Gastrocnemius medialis (tissue), 4 donors: ENCODE results near the gene ATP9B. TPM values are rescaled to one million over a fixed set of nuclear protein-coding genes. Genes with fewer than 3 reads are reported as not detected.
A peak's percentile ranks its signal among the peaks of the same experiment; 100 is the strongest.

Experiments
- ATAC-seq, 2 donors: fragments of 150-250 bp; one replicate each; pipeline ENCODE4 v1.9.1; 2016
- DNase-seq, 2 donors: peaks; one replicate each; pipeline ENCODE4 v3.0.0-alpha.2; 2019
- H3K27ac ChIP-seq, 4 donors: fragments of 200-600 bp; sonication (generic); 1 replicate in 1 of 4; 2 replicates in 3 of 4; pipeline ENCODE4 v1.5.1; 2016 to 2018; ENCODE audit warnings: mild to moderate bottlenecking in 2 of 4, moderate library complexity in 1 of 4
- H3K27me3 ChIP-seq, 3 donors: fragments of 200-600 bp; sonication (generic) in 2 of 3; 1 replicate in 1 of 3; 2 replicates in 2 of 3; pipeline versions ENCODE4 v1.5.1 to v1.6.0; 2016 to 2019; ENCODE audit warnings: mild to moderate bottlenecking in 1 of 3, moderate library complexity in 1 of 3
- H3K36me3 ChIP-seq, 2 donors: fragments of 200-600 bp; sonication (generic) in 1 of 2; one replicate each; pipeline ENCODE4 v1.5.1; 2017 to 2018
- H3K4me1 ChIP-seq, 2 donors: fragments of 200-600 bp; sonication (generic) in 1 of 2; one replicate each; pipeline ENCODE4 v1.5.1; 2016 to 2017; ENCODE audit warnings: mild to moderate bottlenecking in 2 of 2
- H3K4me3 ChIP-seq, 4 donors: fragments of 200-600 bp; sonication (generic) in 3 of 4; 1 replicate in 1 of 4; 2 replicates in 3 of 4; pipeline ENCODE4 v1.5.1; 2016 to 2019; ENCODE audit warnings: mild to moderate bottlenecking in 2 of 4
- H3K9me3 ChIP-seq, 3 donors: fragments of 200-600 bp; sonication (generic) in 2 of 3; 1 replicate in 1 of 3; 2 replicates in 2 of 3; pipeline ENCODE4 v1.5.1; 2016 to 2019
- POLR2A ChIP-seq, 2 donors: fragments of 450-650 bp; IDR thresholded peaks; one replicate each; pipeline ENCODE4 v1.6.1; 2017; ENCODE audit warnings: antibody characterized with exemption in 2 of 2, mild to moderate bottlenecking in 2 of 2, moderate library complexity in 2 of 2
- in situ Hi-C, 4 donors: fragments of 200-750 bp; cut with MboI; loops; one replicate each; pipeline versions ENCODE4 v1.15.0 to v1.8.0; 2017; ENCODE audit warnings: low sequenced_read_pairs in 4 of 4
- intact Hi-C: fragments of 100-400 bp; cut with DNase I; formaldehyde crosslinking; loops from one replicate; pipeline ENCODE4 v1.15.1; 2023; ENCODE audit warnings: low total_unique reads
- total RNA-seq, 4 donors: library from RNA; depleted of rRNA; stranded (reverse); fragments of >200 nt; gene quantifications; one replicate each; pipeline versions ENCODE4 v1.1.0 to v1.2.3, GENCODE V29; 2016
- TF ChIP-seq, protein P1 (sequence below), 5 experiments: fragments of 450-650 bp in 3 of 5; fragments of 200-600 bp in 2 of 5; sonication (generic) in 2 of 5; IDR thresholded peaks in 4 of 5; conservative IDR thresholded peaks in 1 of 5; 1 replicate in 4 of 5; 2 replicates in 1 of 5; pipeline ENCODE4 v1.5.1; 2016 to 2019; ENCODE audit warnings: antibody characterized with exemption in 5 of 5, mild to moderate bottlenecking in 3 of 5, moderate library complexity in 3 of 5

Gene ATP9B
- total RNA-seq, 4 donors from 2014 or later, result 9.9 to 33.6 (median 18.6) TPM

DNA sequence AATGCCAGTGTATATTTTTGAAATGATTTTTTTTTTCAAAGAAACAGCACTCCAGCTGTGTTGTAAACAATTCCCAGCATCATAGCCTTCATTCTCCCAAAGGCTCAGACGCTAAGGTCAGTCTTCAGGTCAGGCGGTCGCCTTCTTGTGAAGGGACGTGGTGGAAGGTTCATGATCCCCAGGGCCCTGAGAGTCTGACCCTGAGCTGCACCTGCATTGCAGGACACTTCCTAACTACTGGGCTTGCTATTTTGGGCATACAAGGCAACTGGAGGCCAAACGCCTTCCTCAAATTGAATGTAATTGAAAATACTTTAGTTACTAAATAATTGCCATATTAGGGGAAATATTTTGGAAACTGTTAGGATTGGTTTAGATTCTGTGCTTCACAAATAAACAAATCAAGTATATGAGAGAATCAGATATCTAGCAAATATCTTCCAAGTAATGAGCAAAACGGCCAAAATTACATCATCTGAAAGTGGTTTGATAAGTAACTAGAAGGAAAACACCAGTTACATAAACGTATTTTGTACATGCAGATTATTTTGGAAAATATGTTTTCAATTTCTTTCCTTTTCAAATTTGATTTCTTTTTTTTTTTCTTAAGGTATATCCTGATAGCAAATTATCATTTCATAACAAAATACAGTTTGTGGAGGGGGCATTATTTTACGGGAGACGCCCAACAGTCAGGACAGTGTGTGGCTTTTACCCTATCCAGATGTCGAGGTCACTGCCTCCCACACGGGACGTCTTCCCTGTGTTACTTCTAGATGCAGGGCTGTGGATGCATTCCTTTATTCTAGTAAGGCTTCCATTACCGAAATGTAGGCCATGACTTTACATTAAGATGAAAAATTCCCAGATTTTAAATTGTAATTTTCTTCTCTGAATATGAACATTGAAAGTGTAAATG, 136.0 kb downstream of the ATP9B start:
- Histone ChIP-seq H3K4me1 (no peaks in the 10 kb centered on the region), H3K36me3 (peaks cover 0 to 15% of the 10 kb centered on the region in 2 donors), H3K27ac (no peak overlapping the region), H3K4me3 (no peak overlapping the region), H3K9me3 (no peaks in the 10 kb centered on the region), H3K27me3 (no peaks in the 10 kb centered on the region)
- intact Hi-C loops, result no loop called here
- TF ChIP-seq, protein P1, sequence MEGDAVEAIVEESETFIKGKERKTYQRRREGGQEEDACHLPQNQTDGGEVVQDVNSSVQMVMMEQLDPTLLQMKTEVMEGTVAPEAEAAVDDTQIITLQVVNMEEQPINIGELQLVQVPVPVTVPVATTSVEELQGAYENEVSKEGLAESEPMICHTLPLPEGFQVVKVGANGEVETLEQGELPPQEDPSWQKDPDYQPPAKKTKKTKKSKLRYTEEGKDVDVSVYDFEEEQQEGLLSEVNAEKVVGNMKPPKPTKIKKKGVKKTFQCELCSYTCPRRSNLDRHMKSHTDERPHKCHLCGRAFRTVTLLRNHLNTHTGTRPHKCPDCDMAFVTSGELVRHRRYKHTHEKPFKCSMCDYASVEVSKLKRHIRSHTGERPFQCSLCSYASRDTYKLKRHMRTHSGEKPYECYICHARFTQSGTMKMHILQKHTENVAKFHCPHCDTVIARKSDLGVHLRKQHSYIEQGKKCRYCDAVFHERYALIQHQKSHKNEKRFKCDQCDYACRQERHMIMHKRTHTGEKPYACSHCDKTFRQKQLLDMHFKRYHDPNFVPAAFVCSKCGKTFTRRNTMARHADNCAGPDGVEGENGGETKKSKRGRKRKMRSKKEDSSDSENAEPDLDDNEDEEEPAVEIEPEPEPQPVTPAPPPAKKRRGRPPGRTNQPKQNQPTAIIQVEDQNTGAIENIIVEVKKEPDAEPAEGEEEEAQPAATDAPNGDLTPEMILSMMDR (IDR thresholded peaks at IDR 0.05 in 4 of 5, conservative IDR thresholded peaks at IDR 0.05 in 1 of 5), result no peak
- TF ChIP-seq POLR2A (IDR thresholded peaks at IDR 0.05), result no peak
- in situ Hi-C loops, result no loop called here
- ATAC-seq (no peak), DNase-seq (no peak)

DNA sequence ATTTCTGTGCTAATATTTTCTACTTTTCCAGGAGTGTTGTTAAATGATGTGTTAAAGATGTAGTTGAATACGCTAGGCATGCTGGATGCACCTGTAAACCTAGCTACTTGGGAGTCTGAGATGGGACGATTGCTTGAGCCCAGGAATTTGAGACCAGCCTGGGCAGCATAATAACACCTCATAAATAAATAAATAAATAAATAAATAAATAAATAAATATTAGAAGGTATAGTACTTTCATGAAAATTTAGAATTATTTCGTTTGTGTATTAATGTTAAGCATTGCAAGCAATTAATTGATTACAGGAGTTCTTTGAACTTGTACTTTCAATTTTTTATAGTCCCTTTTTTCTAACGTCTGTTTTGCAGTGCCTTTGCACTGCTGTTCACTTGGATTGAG, 137.2 kb downstream of the ATP9B start:
- intact Hi-C loops (no loop called here), in situ Hi-C loops (no loop called here)
- H3K36me3 ChIP-seq, result peaks cover 0 to 15% of the 10 kb centered on the region in 2 donors
- H3K4me1 ChIP-seq, result no peaks in the 10 kb centered on the region
- no peaks in the 10 kb centered on the region for H3K9me3 ChIP-seq
- TF ChIP-seq POLR2A (IDR thresholded peaks at IDR 0.05), result no peak
- TF ChIP-seq, protein P1 (IDR thresholded peaks at IDR 0.05 in 4 of 5, conservative IDR thresholded peaks at IDR 0.05 in 1 of 5), result no peak
- H3K4me3 ChIP-seq, result no peak overlapping the region
- DNase-seq (no peak), ATAC-seq (no peak)
- no peak overlapping the region for H3K27ac ChIP-seq
- H3K27me3 ChIP-seq, result no peaks in the 10 kb centered on the region

GRCh38 chr18:79208906-79209305, 139.7 kb downstream of the ATP9B start:
- Histone ChIP-seq H3K27me3 (no peaks in the 10 kb centered on the region), H3K9me3 (no peaks in the 10 kb centered on the region), H3K36me3 (peaks cover 0 to 15% of the 10 kb centered on the region in 2 donors), H3K4me1 (no peaks in the 10 kb centered on the region), H3K4me3 (no peak overlapping the region), H3K27ac (peak overlapping the region in 3 of 4 donors; percentile 20 to 45 (median 38))
- ATAC-seq (peak; percentile 72 to 81), DNase-seq (peak; percentile 22 to 73)
- in situ Hi-C loops, result no loop called here
- TF ChIP-seq, protein P1 (IDR thresholded peaks at IDR 0.05 in 4 of 5, conservative IDR thresholded peaks at IDR 0.05 in 1 of 5), result peak in 1 of 5 experiments; percentile 29
- TF ChIP-seq POLR2A (IDR thresholded peaks at IDR 0.05), result no peak
- intact Hi-C loops, result no loop called here

DNA sequence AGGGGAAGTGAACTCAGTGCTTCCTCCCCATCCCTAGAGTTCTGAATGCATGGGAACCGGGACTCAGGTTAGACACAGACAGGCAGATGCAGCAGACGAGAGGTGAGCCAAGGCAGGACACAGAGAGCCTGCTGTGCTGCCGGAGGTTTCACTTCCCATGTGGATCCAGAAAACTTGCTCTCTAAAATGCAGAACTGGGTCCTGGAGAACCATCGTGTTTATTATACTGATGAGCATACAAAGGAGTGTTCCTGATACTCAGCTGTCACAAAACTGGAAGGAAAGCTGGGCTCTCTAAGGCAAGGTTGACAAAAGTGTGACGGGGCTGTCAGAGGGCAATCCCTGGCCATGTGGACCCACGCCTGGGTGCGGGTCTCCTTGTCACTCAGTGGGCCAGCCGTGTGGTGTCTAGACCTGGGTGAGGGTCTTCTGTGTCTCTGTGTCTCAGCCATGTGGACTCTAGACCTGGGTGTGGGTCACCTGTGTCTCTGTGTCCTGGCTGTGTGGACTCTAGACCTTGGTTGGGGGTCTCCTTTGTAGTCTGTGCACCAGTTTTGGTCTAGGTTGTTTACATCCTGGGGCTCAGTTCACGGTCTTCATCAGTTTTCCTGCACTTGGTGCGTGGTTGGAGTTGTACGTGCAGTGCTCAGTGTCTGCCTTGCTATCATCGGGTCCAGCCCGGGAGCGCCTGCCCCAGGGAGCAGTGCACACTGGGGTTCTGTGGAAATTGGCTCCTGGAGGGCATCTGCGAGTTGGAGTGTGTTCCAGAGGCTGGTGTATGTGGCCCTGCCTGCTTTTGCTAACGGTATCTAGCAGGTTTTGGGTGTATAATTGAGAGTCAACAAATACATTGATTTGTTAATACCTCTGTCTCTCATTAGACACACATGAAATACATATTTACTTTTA, 141.1 kb downstream of the ATP9B start:
- H3K4me3 ChIP-seq, result no peak overlapping the region
- no peak overlapping the region for H3K27ac ChIP-seq
- no peak for TF ChIP-seq POLR2A (IDR thresholded peaks at IDR 0.05)
- TF ChIP-seq, protein P1 (IDR thresholded peaks at IDR 0.05 in 4 of 5, conservative IDR thresholded peaks at IDR 0.05 in 1 of 5), result no peak
- in situ Hi-C loops, result no loop called here
- ATAC-seq (no peak), DNase-seq (no peak)
- H3K4me1 ChIP-seq, result no peaks in the 10 kb centered on the region
- no peaks in the 10 kb centered on the region for H3K27me3 ChIP-seq
- peaks cover 0 to 15% of the 10 kb centered on the region in 2 donors for H3K36me3 ChIP-seq
- H3K9me3 ChIP-seq, result no peaks in the 10 kb centered on the region
- intact Hi-C loops, result no loop called here
